Gastroesophageal sphincter (tissue), 4 donors: ENCODE data around the gene CRIP3. TPM values are rescaled to one million over a fixed set of nuclear protein-coding genes. Genes with fewer than 3 reads are reported as not detected.

Experiments
- ATAC-seq: fragments of 150-250 bp; one replicate; pipeline ENCODE4 v1.9.1; 2016; ENCODE audit warnings: mild to moderate bottlenecking, moderate library complexity
- H3K27ac ChIP-seq, 4 donors: fragments of 200-600 bp; sonication (generic) in 3 of 4; 1 replicate in 3 of 4; 2 replicates in 1 of 4; pipeline ENCODE4 v1.5.1; 2016 to 2019
- H3K27me3 ChIP-seq: fragments of 200-600 bp; sonication (generic); one replicate; pipeline ENCODE4 v1.5.1; 2019
- H3K36me3 ChIP-seq, 2 donors: fragments of 200-600 bp; sonication (generic); one replicate each; pipeline ENCODE4 v1.5.1; 2019; ENCODE audit warnings: control low read depth in 1 of 2
- H3K4me1 ChIP-seq, 3 donors: fragments of 200-600 bp; sonication (generic); 1 replicate in 2 of 3; 2 replicates in 1 of 3; pipeline ENCODE4 v1.5.1; 2016 to 2019; ENCODE audit warnings: control low read depth in 2 of 3
- H3K4me3 ChIP-seq, 2 donors: fragments of 200-600 bp; sonication (generic); one replicate each; pipeline ENCODE4 v1.5.1; 2019; ENCODE audit warnings: mild to moderate bottlenecking in 1 of 2, moderate library complexity in 1 of 2
- H3K9me3 ChIP-seq, 3 donors: fragments of 200-600 bp; sonication (generic); one replicate each; pipeline ENCODE4 v1.5.1; 2017 to 2019; ENCODE audit warnings: control low read depth in 2 of 3
- CTCF ChIP-seq, 4 experiments: fragments of 200-600 bp in 2 of 4; fragments of 450-650 bp in 2 of 4; sonication (generic) in 1 of 4; IDR thresholded peaks; one replicate each; pipeline ENCODE4 v1.5.1; 2017 to 2019; ENCODE audit warnings: antibody characterized with exemption in 4 of 4, mild to moderate bottlenecking in 2 of 4, moderate library complexity in 2 of 4
- EP300 ChIP-seq: sonication (generic); formaldehyde crosslinking; IDR thresholded peaks from one replicate; pipeline ENCODE4 v1.6.1; 2017; ENCODE audit warnings: antibody characterized with exemption, mild to moderate bottlenecking
- POLR2A ChIP-seq, 2 donors: fragments of 450-650 bp; IDR thresholded peaks; one replicate each; pipeline ENCODE4 v1.6.1; 2017; ENCODE audit warnings: antibody characterized with exemption in 2 of 2, mild to moderate bottlenecking in 2 of 2, moderate library complexity in 1 of 2
- POLR2AphosphoS5 ChIP-seq: sonication (generic); formaldehyde crosslinking; IDR thresholded peaks from one replicate; pipeline ENCODE4 v1.6.1; 2017; ENCODE audit warnings: antibody characterized with exemption
- WGBS, 2 donors: methylation state at CpG; one replicate each; pipeline ENCODE4 v1.1.5; 2018; ENCODE audit warnings: low coverage in 1 of 2; 5-methylcytosine and 5-hydroxymethylcytosine counted together
- total RNA-seq, 4 donors: library from RNA; depleted of rRNA; stranded (reverse); fragments of >200 nt; gene quantifications; one replicate each; pipeline ENCODE4 v1.1.0, GENCODE V29; 2016

Gene CRIP3
- total RNA-seq, 4 donors from 2014 or later = not detected

DNA sequence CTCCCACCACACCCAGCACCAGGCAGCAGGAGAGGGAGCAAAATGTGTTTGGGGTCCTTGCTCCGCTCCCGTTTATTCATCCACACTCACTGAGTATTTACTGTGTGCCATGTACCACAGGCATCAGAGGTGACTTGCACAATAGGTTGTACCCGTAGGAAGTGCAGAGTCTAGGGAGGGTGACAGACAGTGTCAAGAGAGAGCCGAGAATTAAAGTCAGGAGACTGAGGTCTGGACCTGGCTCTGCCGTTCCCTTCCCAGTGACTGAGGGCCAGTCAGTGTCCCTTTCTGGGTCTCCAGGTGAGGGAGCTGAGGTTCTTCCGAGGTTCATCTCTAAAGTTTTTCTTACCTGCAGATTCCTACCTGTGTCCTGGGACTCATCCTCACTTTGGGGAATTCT lies 43.1 kb downstream of the CRIP3 start:
- Histone ChIP-seq H3K36me3 (no peaks in the 10 kb centered on the region), H3K4me1 (peaks cover 0 to 31% (median 15%) of the 10 kb centered on the region in 3 donors), H3K27ac (no peak overlapping the region), H3K9me3 (no peaks in the 10 kb centered on the region), H3K4me3 (no peak overlapping the region), H3K27me3 (no peaks in the 10 kb centered on the region)
- ATAC-seq = no peak
- no peak for TF ChIP-seq POLR2A (IDR thresholded peaks at IDR 0.05)
- TF ChIP-seq EP300 = no peak
- no peak for TF ChIP-seq CTCF (IDR thresholded peaks at IDR 0.05)
- TF ChIP-seq POLR2AphosphoS5 = no peak
- 84 to 92% methylated on average over 5 to 6 of the region's 6 CpGs for WGBS, 2 donors

DNA sequence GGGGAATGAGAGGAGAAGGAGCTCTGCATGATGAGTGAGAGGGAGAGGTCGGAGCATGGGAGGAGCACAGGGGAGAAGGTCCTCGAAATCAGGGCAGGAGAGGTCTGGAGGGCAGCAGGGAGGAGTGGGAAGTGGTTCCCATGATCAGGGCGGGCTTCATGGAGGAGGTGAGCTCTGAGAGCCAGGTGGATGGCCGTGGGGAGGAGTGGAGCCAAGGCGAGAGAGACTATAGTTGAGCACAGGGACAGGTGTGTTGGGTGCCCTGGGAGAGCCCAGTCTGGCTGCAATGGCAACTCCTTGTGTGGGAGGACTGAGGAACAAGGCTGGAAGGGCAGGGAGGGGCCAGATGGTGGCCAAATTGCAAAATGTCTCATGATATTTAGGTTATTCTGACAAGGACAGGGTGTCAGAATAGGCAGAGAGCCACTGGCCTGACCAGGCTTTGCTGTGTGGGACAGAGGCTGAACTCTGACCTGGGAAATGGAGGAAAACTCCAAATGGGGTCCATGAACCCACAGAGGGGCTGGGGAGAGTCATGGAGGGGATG lies 44.0 kb downstream of the CRIP3 start:
- ATAC-seq = no peak
- TF ChIP-seq POLR2AphosphoS5 (no peak), POLR2A (IDR thresholded peaks at IDR 0.05) (no peak), CTCF (IDR thresholded peaks at IDR 0.05) (no peak)
- H3K9me3 ChIP-seq = no peaks in the 10 kb centered on the region
- H3K27ac ChIP-seq = no peak overlapping the region
- peaks cover 2% of the 10 kb centered on the region for H3K27me3 ChIP-seq
- peaks cover 0 to 22% (median 9%) of the 10 kb centered on the region in 3 donors for H3K4me1 ChIP-seq
- H3K4me3 ChIP-seq = no peak overlapping the region
- no peaks in the 10 kb centered on the region for H3K36me3 ChIP-seq
- 77 to 83% methylated on average over 3 to 5 of the region's 5 CpGs for WGBS, 2 donors

DNA sequence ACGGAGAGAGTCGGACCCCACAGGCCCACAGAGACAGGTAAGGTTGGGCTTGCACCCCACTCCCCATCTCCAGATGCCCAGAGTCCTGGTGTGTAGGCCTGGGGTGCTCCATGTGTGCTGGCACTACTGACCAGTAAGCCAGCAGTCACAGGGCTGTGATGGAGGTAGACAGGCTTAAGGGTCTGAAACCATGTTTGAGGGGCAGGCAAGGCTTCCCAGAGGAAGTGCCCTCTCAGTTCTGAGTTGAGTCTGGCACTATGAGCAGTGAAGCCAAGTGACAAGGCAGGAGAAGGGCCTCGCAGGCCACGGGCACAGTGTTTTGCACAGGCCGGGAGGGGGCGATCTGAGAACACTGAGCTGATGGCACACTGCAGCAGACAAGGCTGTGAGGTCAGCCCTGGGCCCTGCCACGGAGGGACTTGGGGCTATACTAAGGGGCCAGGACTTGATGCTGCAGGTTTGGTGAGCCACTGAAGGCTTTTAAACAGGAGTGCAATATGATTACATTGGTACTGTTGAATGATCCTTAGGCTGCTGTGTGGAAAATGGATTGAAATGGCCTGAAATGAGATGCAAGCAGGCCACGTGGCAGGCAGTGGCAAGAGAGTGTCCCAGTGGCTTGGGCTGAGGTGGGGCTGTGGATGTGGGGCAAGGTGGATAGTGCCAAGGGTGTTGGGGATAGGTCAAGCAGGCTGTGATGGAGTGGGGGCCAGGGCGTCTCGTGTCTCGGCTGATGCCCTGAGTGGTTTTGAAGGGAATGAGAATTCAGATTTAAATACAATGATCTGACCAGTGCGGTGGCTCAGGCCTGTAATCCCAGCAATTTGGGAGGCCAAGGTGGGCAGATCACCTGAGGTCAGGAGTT lies 45.1 kb downstream of the CRIP3 start:
- ATAC-seq = peak; percentile 78
- Histone ChIP-seq H3K9me3 (no peaks in the 10 kb centered on the region), H3K4me3 (no peak overlapping the region), H3K36me3 (no peaks in the 10 kb centered on the region), H3K4me1 (peaks cover 0 to 11% (median 0%) of the 10 kb centered on the region in 3 donors), H3K27me3 (peaks cover 8% of the 10 kb centered on the region), H3K27ac (no peak overlapping the region)
- peak in 3 of 4 experiments; percentile 58 to 86 (median 74) for TF ChIP-seq CTCF (IDR thresholded peaks at IDR 0.05)
- no peak for TF ChIP-seq POLR2A (IDR thresholded peaks at IDR 0.05)
- WGBS, 2 donors = 13 to 89% methylated on average over 3 of the region's 12 CpGs

- peaks cover 10% of the 10 kb centered on the region for H3K27me3 ChIP-seq
- WGBS, 2 donors = 80% methylated on average over 1 of the region's 39 CpGs; no CpG with 5 or more reads in 1 of the 2 donors
- no peaks in the 10 kb centered on the region for H3K36me3 ChIP-seq
- H3K4me3 ChIP-seq = no peak overlapping the region
- H3K9me3 ChIP-seq = no peaks in the 10 kb centered on the region
- no peak overlapping the region for H3K27ac ChIP-seq
- TF ChIP-seq POLR2AphosphoS5 (no peak), CTCF (IDR thresholded peaks at IDR 0.05) (no peak), EP300 (no peak), POLR2A (IDR thresholded peaks at IDR 0.05) (no peak)
- no peak for ATAC-seq
- H3K4me1 ChIP-seq = peaks cover 0 to 4% (median 0%) of the 10 kb centered on the region in 3 donors
Observed at GRCh38 chr6:43262780-43263313, 45.8 kb downstream of the CRIP3 start.
